H1 (cell line): ENCODE results near the gene MX1. TPM values are rescaled to one million over a fixed set of nuclear protein-coding genes. Genes with fewer than 3 reads are reported as not detected.

Experiments used
- CTCF ChIA-PET: fragments of 300-600 bp; sonication (Branson Sonifier 250); formaldehyde crosslinking; loops from one replicate; lab custom pipeline; 2021; ENCODE audit not compliant: partially characterized antibody; lab: Charles Lee
- POLR2A ChIA-PET: fragments of 300-600 bp; sonication (Branson Sonifier 250); formaldehyde crosslinking; loops from one replicate; lab custom pipeline; 2021; ENCODE audit warnings: inconsistent platforms; ENCODE audit not compliant: partially characterized antibody; lab: Charles Lee
- DNase-seq, 2 experiments: peaks; one replicate each; pipeline versions ENCODE4 v3.0.0 to v3.0.0-alpha.2; 2010 to 2022; ENCODE audit warnings: low spot score in 2 of 2, low read depth in 1 of 2, mixed read lengths in 1 of 2
- FAIRE-seq: peaks from 2 replicates; lab custom pipeline; 2011; peaks lifted over from hg19 to GRCh38; lab: Jason Lieb, UNC
- H2AFZ ChIP-seq: 2 replicates; pipeline ENCODE4 v1.8.1; 2012; ENCODE audit warnings: low read length, inconsistent platforms
- H2AK5ac ChIP-seq: 2 replicates; pipeline ENCODE4 v1.6.1; 2013; ENCODE audit warnings: low read depth, low read length
- H2BK120ac ChIP-seq: replicated peaks from 2 replicates; pipeline ENCODE3; 2013; ENCODE audit warnings: low read depth, low read length, inconsistent platforms
- H2BK12ac ChIP-seq: 2 replicates; pipeline ENCODE4 v1.6.1; 2013; ENCODE audit warnings: low read depth, low read length
- H2BK15ac ChIP-seq: 2 replicates; pipeline ENCODE4 v1.6.1; 2013; ENCODE audit warnings: low read length
- H2BK20ac ChIP-seq: 2 replicates; pipeline ENCODE4 v1.6.1; 2013; ENCODE audit warnings: low read length
- H2BK5ac ChIP-seq: 2 replicates; pipeline ENCODE4 v1.6.1; 2013; ENCODE audit warnings: low read depth, low read length
- H3K14ac ChIP-seq: 2 replicates; pipeline ENCODE4 v1.6.1; 2013; ENCODE audit warnings: inconsistent platforms; ENCODE audit not compliant: insufficient read length
- H3K18ac ChIP-seq: 2 replicates; pipeline ENCODE4 v1.6.1; 2013; ENCODE audit warnings: low read length; ENCODE audit errors: extremely low read depth
- H3K23ac ChIP-seq: 2 replicates; pipeline ENCODE4 v1.6.1; 2013; ENCODE audit warnings: inconsistent platforms; ENCODE audit not compliant: insufficient read length
- H3K23me2 ChIP-seq: 2 replicates; pipeline ENCODE4 v1.6.1; 2013; ENCODE audit warnings: low read depth, low read length
- H3K27ac ChIP-seq: 2 replicates; pipeline ENCODE4 v1.6.1; 2011; ENCODE audit warnings: low read depth, low read length, inconsistent platforms
- H3K27me3 ChIP-seq, 4 experiments: replicated peaks in 1 of 4; 1 replicate in 1 of 4; 2 replicates in 3 of 4; pipeline versions ENCODE4 v1.6.1 to v1.8.1; 2011 to 2013; ENCODE audit warnings: low read length in 3 of 4, mild to moderate bottlenecking in 3 of 4, inconsistent platforms in 2 of 4, mixed read lengths in 2 of 4, moderate library complexity in 1 of 4; ENCODE audit not compliant: control insufficient read depth in 3 of 4, insufficient read depth in 3 of 4; ENCODE audit errors: extremely low read depth in 1 of 4
- H3K36me3 ChIP-seq, 4 experiments: 2 replicates each; pipeline versions ENCODE4 v1.6.1 to v1.8.1; 2011 to 2013; ENCODE audit warnings: mild to moderate bottlenecking in 4 of 4, low read length in 3 of 4, moderate library complexity in 2 of 4, control low read depth in 1 of 4, inconsistent platforms in 1 of 4; ENCODE audit not compliant: insufficient read depth in 4 of 4, control insufficient read depth in 2 of 4
- H3K4ac ChIP-seq: replicated peaks from 2 replicates; pipeline ENCODE3; 2013; ENCODE audit warnings: low read length, low read depth, mixed read lengths, inconsistent platforms; ENCODE audit not compliant: insufficient read length
- H3K4me1 ChIP-seq, 4 experiments: replicated peaks in 1 of 4; 1 replicate in 1 of 4; 2 replicates in 3 of 4; pipeline versions ENCODE4 v1.6.1 to v1.8.1; 2011 to 2013; ENCODE audit warnings: low read length in 3 of 4, inconsistent platforms in 2 of 4, mixed read lengths in 1 of 4; ENCODE audit not compliant: insufficient read depth in 4 of 4, control insufficient read depth in 3 of 4
- H3K4me2 ChIP-seq, 2 experiments: 2 replicates each; pipeline versions ENCODE4 v1.6.1 to v1.8.1; 2011 to 2013; ENCODE audit warnings: low read depth in 2 of 2, low read length in 2 of 2, control low read depth in 1 of 2, inconsistent platforms in 1 of 2, mild to moderate bottlenecking in 1 of 2; ENCODE audit not compliant: insufficient read depth in 1 of 2
- H3K4me3 ChIP-seq, 4 experiments: fragments of 200-600, 300-600 bp in 1 of 4; sonication (generic), shearing (Covaris generic), sonication (Bioruptor Twin) in 1 of 4; 2 replicates each; pipeline versions ENCODE4 v1.5.1 to v1.8.1; 2011 to 2016; ENCODE audit warnings: low read length in 4 of 4, low read depth in 3 of 4, control low read depth in 2 of 4, inconsistent platforms in 2 of 4, mild to moderate bottlenecking in 2 of 4, mixed read lengths in 1 of 4, moderate library complexity in 1 of 4; ENCODE audit not compliant: insufficient read depth in 2 of 4; ENCODE audit errors: extremely low read depth in 1 of 4
- H3K56ac ChIP-seq: replicated peaks from 2 replicates; pipeline ENCODE3; 2013; ENCODE audit warnings: low read depth, mild to moderate bottlenecking, mixed read lengths, low read length, inconsistent platforms; ENCODE audit not compliant: insufficient read length
- H3K79me1 ChIP-seq: 2 replicates; pipeline ENCODE4 v1.6.1; 2013; ENCODE audit warnings: low read depth, low read length, control low read depth
- H3K79me2 ChIP-seq, 2 experiments: 2 replicates each; pipeline versions ENCODE4 v1.6.1 to v1.8.1; 2012 to 2013; ENCODE audit warnings: low read length in 2 of 2, mild to moderate bottlenecking in 2 of 2, inconsistent platforms in 1 of 2; ENCODE audit not compliant: insufficient read depth in 2 of 2, control insufficient read depth in 1 of 2
- H3K9ac ChIP-seq, 4 experiments: replicated peaks in 1 of 4; 1 replicate in 1 of 4; 2 replicates in 3 of 4; pipeline versions ENCODE4 v1.6.1 to v1.8.1; 2011 to 2013; ENCODE audit warnings: low read depth in 3 of 4, low read length in 3 of 4, control low read depth in 2 of 4, mild to moderate bottlenecking in 2 of 4, moderate library complexity in 2 of 4, inconsistent platforms in 1 of 4; ENCODE audit errors: extremely low read depth in 1 of 4
- H3K9me3 ChIP-seq, 2 experiments: 2 replicates each; pipeline versions ENCODE4 v1.6.1 to v1.8.1; 2012 to 2013; ENCODE audit warnings: mild to moderate bottlenecking in 2 of 2, moderate library complexity in 2 of 2, control low read depth in 1 of 2, inconsistent platforms in 1 of 2, low read depth in 1 of 2, low read length in 1 of 2, mixed read lengths in 1 of 2; ENCODE audit not compliant: insufficient read depth in 2 of 2
- H4K20me1 ChIP-seq, 2 experiments: replicated peaks in 1 of 2; 2 replicates each; pipeline versions ENCODE3 to v1.8.1; 2011 to 2013; ENCODE audit warnings: inconsistent platforms in 2 of 2, low read length in 2 of 2, mild to moderate bottlenecking in 1 of 2; ENCODE audit not compliant: insufficient read depth in 2 of 2, control insufficient read depth in 1 of 2
- H4K5ac ChIP-seq: 2 replicates; pipeline ENCODE4 v1.6.1; 2013; ENCODE audit warnings: low read length, low read depth, mixed read lengths, inconsistent platforms; ENCODE audit not compliant: insufficient read length
- H4K8ac ChIP-seq: 2 replicates; pipeline ENCODE4 v1.8.0; 2013; ENCODE audit warnings: mild to moderate bottlenecking, moderate library complexity, low read length, inconsistent platforms; ENCODE audit not compliant: insufficient read depth; ENCODE audit errors: extremely low read depth
- H4K91ac ChIP-seq: replicated peaks from 2 replicates; pipeline ENCODE3; 2013; ENCODE audit warnings: low read length, mixed read lengths, inconsistent platforms; ENCODE audit not compliant: insufficient read length
- CBX8 ChIP-seq: fragments of 300-800, 300-1000 bp; sonication (generic); IDR thresholded peaks from 2 replicates; pipeline ENCODE4 v1.7.1; 2016; ENCODE audit warnings: low read depth, low read length, borderline replicate concordance
- CHD2 ChIP-seq: IDR thresholded peaks from 2 replicates; pipeline ENCODE4 v1.6.1; 2012; ENCODE audit warnings: low read length, improper control_type of control experiment
- CREB1 ChIP-seq: IDR thresholded peaks from 2 replicates; pipeline ENCODE4 v1.6.1; 2012; ENCODE audit warnings: inconsistent platforms
- CTBP2 ChIP-seq: IDR thresholded peaks from 2 replicates; pipeline ENCODE4 v1.7.0; 2011; ENCODE audit warnings: borderline replicate concordance, mild to moderate bottlenecking, moderate library complexity, mixed read lengths, low read length; ENCODE audit not compliant: insufficient read depth, insufficient read length
- EGR1 ChIP-seq: IDR thresholded peaks from 2 replicates; pipeline ENCODE4 v1.6.1; 2011; ENCODE audit warnings: low read depth, low read length, borderline replicate concordance
- EZH2 ChIP-seq: fragments of 200-600 bp; sonication (generic); IDR thresholded peaks from 2 replicates; pipeline ENCODE4 v1.7.1; 2012; ENCODE audit warnings: low read depth, mild to moderate bottlenecking, moderate library complexity, low read length, inconsistent platforms; ENCODE audit not compliant: severe bottlenecking
- JUND ChIP-seq: IDR thresholded peaks from 2 replicates; pipeline ENCODE4 v1.6.1; 2011; ENCODE audit warnings: mild to moderate bottlenecking, improper control_type of control experiment, low read length
- KDM1A ChIP-seq: fragments of 200-600, 300-600 bp; sonication (generic); IDR thresholded peaks from 2 replicates; pipeline ENCODE4 v1.7.1; 2016; ENCODE audit warnings: mild to moderate bottlenecking, low read length, borderline replicate concordance
- NRF1 ChIP-seq: IDR thresholded peaks from 2 replicates; pipeline ENCODE4 v1.6.1; 2011; ENCODE audit warnings: mild to moderate bottlenecking, low read depth, low read length, improper control_type of control experiment
- SP4 ChIP-seq: IDR thresholded peaks from 2 replicates; pipeline ENCODE4 v1.6.1; 2012; ENCODE audit warnings: low read length, inconsistent platforms
- SRF ChIP-seq: IDR thresholded peaks from 2 replicates; pipeline ENCODE4 v1.6.1; 2011; ENCODE audit warnings: mild to moderate bottlenecking, low read depth, low read length, moderate library complexity
- SUZ12 ChIP-seq: fragments of 200-600 bp; sonication (generic); IDR thresholded peaks from 2 replicates; pipeline ENCODE4 v1.6.1; 2012; ENCODE audit warnings: mild to moderate bottlenecking, inconsistent platforms, low read length, moderate library complexity, mixed read lengths
- TAF7 ChIP-seq: optimal IDR thresholded peaks from 2 replicates; pipeline ENCODE3; 2011; ENCODE audit warnings: low read depth, mild to moderate bottlenecking, inconsistent platforms, low read length, moderate library complexity, borderline replicate concordance
- YY1 ChIP-seq: IDR thresholded peaks from 2 replicates; pipeline ENCODE4 v1.6.1; 2011; ENCODE audit warnings: low read depth, mild to moderate bottlenecking, low read length
- ZNF274 ChIP-seq: IDR thresholded peaks from 2 replicates; pipeline ENCODE4 v1.7.0; 2012; ENCODE audit warnings: low read length, borderline replicate concordance; ENCODE audit errors: extremely low read depth
- WGBS, 2 experiments: shearing (Covaris generic) in 1 of 2; methylation state at CpG; one replicate each; pipeline versions ENCODE4 v1.1.6 to v1.1.7; 2013 to 2015; ENCODE audit warnings: low lambda C conversion rate in 2 of 2, mixed read lengths in 2 of 2, inconsistent platforms in 1 of 2, low coverage in 1 of 2, missing lambda C conversion rate in 1 of 2; ENCODE audit not compliant: insufficient replicate concordance in 2 of 2, insufficient coverage in 1 of 2, insufficient read length in 1 of 2; ENCODE audit errors: extremely low coverage in 1 of 2, missing lambda C conversion rate in 1 of 2; 5-methylcytosine and 5-hydroxymethylcytosine counted together
- polyA plus RNA-seq, 7 experiments: library from polyadenylated mRNA; depleted of rRNA in 3 of 7; stranded (reverse) in 5 of 7; unstranded in 2 of 7; fragments of >200 nt in 5 of 7; fragments of 200-250 nt in 2 of 7; gene quantifications; 1 replicate in 5 of 7; 2 replicates in 1 of 7; 4 replicates in 1 of 7; pipeline versions ENCODE4 v1.2.1 to v1.2.3, GENCODE V29; 2011 to 2013; ENCODE audit warnings: missing spikeins in 2 of 7, mixed read lengths in 2 of 7
- total RNA-seq: library from RNA; stranded (reverse); fragmentation: NEBNext Ultra II Directional; extraction: Animal tissue kit (Norgen Biotek cat#: 25700); gene quantifications from 2 replicates; pipeline ENCODE4 v1.2.1, GENCODE V29; 2021

The MX1 gene
- total and polyA plus RNA-seq, 2 of the 8 experiments (the other 6 are each of a cell fraction or from before 2014, with no cell fraction given): 3.8 to 5.7 TPM

DNA sequence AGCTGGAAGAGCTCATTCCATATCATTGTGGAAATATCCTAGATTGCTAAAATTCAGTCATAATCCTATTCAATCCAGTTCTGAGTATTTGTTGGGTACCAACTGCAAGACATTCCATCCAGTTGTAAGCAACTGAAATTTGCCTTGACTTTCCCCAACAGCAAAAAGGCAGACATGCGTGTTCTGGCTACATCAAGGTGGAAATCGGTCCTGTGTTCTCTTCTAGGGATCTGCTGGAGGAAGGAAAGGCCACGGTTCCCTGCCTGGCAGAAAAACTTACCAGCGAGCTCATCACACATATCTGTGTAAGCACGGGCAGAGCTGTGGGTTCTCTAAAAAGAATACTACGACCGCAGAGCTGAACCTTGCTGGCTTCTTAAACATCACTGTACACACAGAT is 17.5 kb downstream of the MX1 start:
- Histone ChIP-seq H3K4me3 (no peak overlapping the region), H3K4ac (no peak overlapping the region), H2AFZ (no peak overlapping the region), H2BK120ac (no peak overlapping the region), H2BK20ac (no peak overlapping the region), H3K27ac (no peak overlapping the region), H3K18ac (no peak overlapping the region), H3K4me1 (no peaks in the 10 kb centered on the region; a peak in 1 of 7 replicates), H2BK12ac (no peak overlapping the region), H3K79me2 (no peaks in the 10 kb centered on the region), H3K79me1 (no peaks in the 10 kb centered on the region), H3K36me3 (no peaks in the 10 kb centered on the region), H3K14ac (no peak overlapping the region), H4K5ac (no peak overlapping the region), H2AK5ac (no peak overlapping the region), H3K9me3 (no peaks in the 10 kb centered on the region), H4K20me1 (no peaks in the 10 kb centered on the region), H3K27me3 (no peaks in the 10 kb centered on the region), H3K9ac (no peak overlapping the region), H3K56ac (no peak overlapping the region), H3K23ac (no peak overlapping the region), H2BK15ac (0 out of 2 replicates have a peak overlapping the region, but pooled peaks have one; percentile 23), H3K4me2 (no peak overlapping the region), H4K8ac (no peak overlapping the region), H4K91ac (no peak overlapping the region), H2BK5ac (no peak overlapping the region), H3K23me2 (no peaks in the 10 kb centered on the region)
- POLR2A ChIA-PET: interaction anchor here (1.4 kb wide), 1 partner anchor 17 kb away, joined by 3 read pairs; no protein-coding TSS in a partner anchor
- DNase-seq: no peak
- 79% methylated on average over 7 of the region's 7 CpGs; no CpG with 5 or more reads in 1 of the 2 experiments for WGBS, 2 experiments
- CTCF ChIA-PET: interaction anchor here (1.2 kb wide), 1 partner anchor 17 kb away, joined by 3 read pairs; no protein-coding TSS in a partner anchor
- no peak for FAIRE-seq
- TF ChIP-seq SUZ12 (no peak), SRF (no peak), TAF7 (no peak), CREB1 (no peak), JUND (no peak), KDM1A (no peak), EGR1 (no peak), CTBP2 (no peak), NRF1 (no peak), EZH2 (no peak), CHD2 (no peak), CBX8 (no peak), YY1 (no peak), ZNF274 (no peak), SP4 (no peak)
